HEK293T (cell line): ENCODE measurements around the gene ITGB3.

Source experiments
- ARNT ChIP-seq: fragments of 450-650 bp; IDR thresholded peaks from 2 replicates; pipeline ENCODE4 v1.6.1; 2017; ENCODE audit warnings: mild to moderate bottlenecking
- BHLHE40 ChIP-seq: fragments of 450-650 bp; IDR thresholded peaks from 2 replicates; pipeline ENCODE4 v1.6.1; 2016; ENCODE audit warnings: mild to moderate bottlenecking, moderate library complexity, borderline replicate concordance
- CTBP1 ChIP-seq: fragments of 450-650 bp; IDR thresholded peaks from 2 replicates; pipeline ENCODE4 v1.6.1; 2016; ENCODE audit warnings: borderline replicate concordance
- ELF4 ChIP-seq: fragments of 450-650 bp; IDR thresholded peaks from 2 replicates; pipeline ENCODE4 v1.6.1; 2017; ENCODE audit warnings: antibody characterized with exemption
- FOXK2 ChIP-seq: fragments of 450-650 bp; IDR thresholded peaks from 2 replicates; pipeline ENCODE4 v1.6.1; 2016; ENCODE audit warnings: mild to moderate bottlenecking
- FOXM1 ChIP-seq: fragments of 450-650 bp; IDR thresholded peaks from 2 replicates; pipeline ENCODE4 v1.6.1; 2017; ENCODE audit warnings: mild to moderate bottlenecking, borderline replicate concordance
- HDGF ChIP-seq: fragments of 450-650 bp; IDR thresholded peaks from 2 replicates; pipeline ENCODE4 v1.6.1; 2017; ENCODE audit warnings: antibody characterized with exemption, borderline replicate concordance
- LEF1 ChIP-seq: fragments of 450-650 bp; IDR thresholded peaks from 2 replicates; pipeline ENCODE4 v1.6.1; 2017; ENCODE audit warnings: mild to moderate bottlenecking, borderline replicate concordance
- PKNOX1 ChIP-seq: fragments of 450-650 bp; IDR thresholded peaks from 2 replicates; pipeline ENCODE4 v1.6.1; 2016
- SP1 ChIP-seq: fragments of 450-650 bp; IDR thresholded peaks from 2 replicates; pipeline ENCODE4 v1.6.1; 2017
- SUZ12 ChIP-seq: fragments of 450-650 bp; IDR thresholded peaks from 2 replicates; pipeline ENCODE4 v1.6.1; 2016; ENCODE audit warnings: mild to moderate bottlenecking
- TARDBP ChIP-seq: fragments of 450-650 bp; IDR thresholded peaks from 2 replicates; pipeline ENCODE4 v1.6.1; 2016
- ZNF384 ChIP-seq: fragments of 450-650 bp; IDR thresholded peaks from 2 replicates; pipeline ENCODE4 v1.6.1; 2016

GRCh38 chr17:47295874-47296255 lies 42.2 kb downstream of the ITGB3 start:
- no peak for TF ChIP-seq TARDBP
- no peak for TF ChIP-seq FOXM1
- TF ChIP-seq ELF4, result no peak
- TF ChIP-seq PKNOX1, result no peak
- no peak for TF ChIP-seq ARNT
- no peak for TF ChIP-seq CTBP1
- TF ChIP-seq SP1, result no peak
- no peak for TF ChIP-seq LEF1
- TF ChIP-seq BHLHE40, result no peak
- TF ChIP-seq SUZ12, result no peak
- no peak for TF ChIP-seq HDGF
- TF ChIP-seq FOXK2, result no peak
- no peak for TF ChIP-seq ZNF384
